NCI-H748 (cell line): ENCODE measurements around the gene HECW1.
"Not testable (repeated sequence)": the region's sequence is repeated elsewhere in the genome, so short reads cannot be mapped to it uniquely, and the experiment has no call there.

Experiments used
- DNase-seq: peaks from one replicate; lab custom pipeline; 2025; ENCODE audit not compliant: unreplicated experiment; lab: John Stamatoyannopoulos, UW

Gene HECW1

GRCh38 chr7:43111630-43112458, 603 bp upstream of the HECW1 start:
- peak; percentile 61 for DNase-seq

- peak; percentile 66 for DNase-seq
These were observed 634 bp downstream of the HECW1 start for GRCh38 chr7:43112941-43113621.

- peak; percentile 18 for DNase-seq
These were observed 1.4 kb downstream of the HECW1 start for GRCh38 chr7:43113622-43114457.

GRCh38 chr7:43114458-43114780, 2.0 kb downstream of the HECW1 start:
- DNase-seq = no peak

GRCh38 chr7:43116451-43116850, 4.0 kb downstream of the HECW1 start:
- no peak for DNase-seq

- DNase-seq = no peak
These were observed 4.6 kb downstream of the HECW1 start for GRCh38 chr7:43117095-43117494.

GRCh38 chr7:43117861-43118260, 5.4 kb downstream of the HECW1 start:
- no peak for DNase-seq

GRCh38 chr7:43118313-43118712, 5.9 kb downstream of the HECW1 start:
- no peak for DNase-seq

- DNase-seq = no peak
These were observed 7.1 kb downstream of the HECW1 start for GRCh38 chr7:43119371-43120075.

- DNase-seq = no peak
These were observed 9.5 kb downstream of the HECW1 start for GRCh38 chr7:43121973-43122372.

GRCh38 chr7:43123457-43123856, 11.0 kb downstream of the HECW1 start:
- no peak for DNase-seq

GRCh38 chr7:43124388-43124787, 11.9 kb downstream of the HECW1 start:
- DNase-seq = no peak

GRCh38 chr7:43130347-43130746, 17.9 kb downstream of the HECW1 start:
- no peak for DNase-seq

- DNase-seq = no peak
These were observed 22.7 kb downstream of the HECW1 start for GRCh38 chr7:43135129-43135528.

- DNase-seq = no peak
These were observed 23.6 kb downstream of the HECW1 start for GRCh38 chr7:43136064-43136463.

GRCh38 chr7:43137121-43137744, 24.8 kb downstream of the HECW1 start:
- DNase-seq = not testable (repeated sequence)

- no peak for DNase-seq
These were observed 25.4 kb downstream of the HECW1 start for GRCh38 chr7:43137811-43138210.

GRCh38 chr7:43138710-43139109, 26.3 kb downstream of the HECW1 start:
- DNase-seq = no peak

GRCh38 chr7:43139137-43139536, 26.7 kb downstream of the HECW1 start:
- DNase-seq = no peak

GRCh38 chr7:43140186-43140585, 27.7 kb downstream of the HECW1 start:
- no peak for DNase-seq

- no peak for DNase-seq
These were observed 28.6 kb downstream of the HECW1 start for GRCh38 chr7:43141091-43141490.
